NCI-H1436 treated with DMSO at 0.1 percent for 48 hours (cell line): ENCODE measurements around the gene AK1.
"Not testable (repeated sequence)": the region's sequence is repeated elsewhere in the genome, so short reads cannot be mapped to it uniquely, and the experiment has no call there.

ENCODE experiments used
- DNase-seq: peaks from one replicate; lab custom pipeline; 2025; lab: John Stamatoyannopoulos, UW

The AK1 gene

GRCh38 chr9:127884427-127884911, 7.0 kb upstream of the AK1 start:
- no peak for DNase-seq

- DNase-seq, result no peak
Observed at GRCh38 chr9:127883959-127884358, 6.5 kb upstream of the AK1 start.

- not testable (repeated sequence) for DNase-seq
Observed at GRCh38 chr9:127881715-127882114, 4.2 kb upstream of the AK1 start.

- no peak for DNase-seq
Observed at GRCh38 chr9:127880143-127880542, 2.7 kb upstream of the AK1 start.

- DNase-seq, result no peak
Observed at GRCh38 chr9:127878652-127879390, 1.3 kb upstream of the AK1 start.

- no peak for DNase-seq
Observed at GRCh38 chr9:127878001-127878651, 651 bp upstream of the AK1 start.

GRCh38 chr9:127876764-127877562, 512 bp downstream of the AK1 start:
- DNase-seq, result no peak

GRCh38 chr9:127876026-127876763, 1.3 kb downstream of the AK1 start:
- no peak for DNase-seq

- no peak for DNase-seq
Observed at GRCh38 chr9:127875306-127875966, 2.0 kb downstream of the AK1 start.

GRCh38 chr9:127874301-127875221, 2.9 kb downstream of the AK1 start:
- DNase-seq, result no peak

- no peak for DNase-seq
Observed at GRCh38 chr9:127873886-127874285, 3.6 kb downstream of the AK1 start.

GRCh38 chr9:127873223-127873691, 4.2 kb downstream of the AK1 start:
- DNase-seq, result no peak

- no peak for DNase-seq
Observed at GRCh38 chr9:127872369-127873222, 4.9 kb downstream of the AK1 start.

- DNase-seq, result no peak
Observed at GRCh38 chr9:127871531-127871930, 5.9 kb downstream of the AK1 start.

GRCh38 chr9:127870887-127871286, 6.6 kb downstream of the AK1 start:
- no peak for DNase-seq

- not testable (repeated sequence) for DNase-seq
Observed at GRCh38 chr9:127870153-127870491, 7.4 kb downstream of the AK1 start.

- no peak for DNase-seq
Observed at GRCh38 chr9:127869310-127870152, 7.9 kb downstream of the AK1 start.

GRCh38 chr9:127868278-127868902, 9.1 kb downstream of the AK1 start:
- no peak for DNase-seq
